GM21529 (cell line): ENCODE data around the gene MYOC.
"Not testable (repeated sequence)": the region's sequence is repeated elsewhere in the genome, so short reads cannot be mapped to it uniquely, and the experiment has no call there.

Source experiments
- ATAC-seq: cut with Tn5 transposase; IDR thresholded peaks from one replicate; pipeline ENCODE4 v1.9.1; 2021; ENCODE audit not compliant: unreplicated experiment

Gene MYOC

GRCh38 chr1:171652234-171652822 is at the start of gene MYOC:
Gene MYOC (minus strand): TSS chr1:171652688. CDS start chr1:171652611, 77 bp downstream.
- no peak for ATAC-seq

- ATAC-seq, result no peak
Measured at GRCh38 chr1:171699531-171699930, 47.0 kb upstream of the MYOC start.

GRCh38 chr1:171695772-171696171 is 43.3 kb upstream of the MYOC start:
- not testable (repeated sequence) for ATAC-seq

GRCh38 chr1:171693541-171693940 is 41.1 kb upstream of the MYOC start:
- not testable (repeated sequence) for ATAC-seq

DNA sequence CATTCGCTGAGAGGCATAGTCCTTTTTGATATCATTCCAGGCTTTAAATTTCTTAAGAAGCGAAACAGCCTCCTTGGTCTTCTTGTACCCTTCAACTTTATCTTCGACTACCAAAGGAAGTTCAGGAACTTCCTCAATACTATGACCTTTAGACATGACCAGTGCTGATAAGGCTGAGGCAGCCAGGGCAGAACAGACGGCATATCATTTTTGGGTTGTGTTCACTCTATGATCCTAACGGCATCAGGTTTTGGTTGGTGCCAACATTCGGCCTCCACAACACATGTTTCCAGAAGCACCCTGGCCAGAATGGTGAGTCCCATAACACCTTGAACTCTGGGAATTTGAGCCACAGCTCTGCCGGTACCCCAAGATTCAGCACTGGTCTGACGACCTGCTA is 31.4 kb upstream of the MYOC start:
- no peak for ATAC-seq

- no peak for ATAC-seq
Measured at GRCh38 chr1:171680339-171680738, 27.9 kb upstream of the MYOC start.

GRCh38 chr1:171676823-171677222 is 24.3 kb upstream of the MYOC start:
- no peak for ATAC-seq

DNA sequence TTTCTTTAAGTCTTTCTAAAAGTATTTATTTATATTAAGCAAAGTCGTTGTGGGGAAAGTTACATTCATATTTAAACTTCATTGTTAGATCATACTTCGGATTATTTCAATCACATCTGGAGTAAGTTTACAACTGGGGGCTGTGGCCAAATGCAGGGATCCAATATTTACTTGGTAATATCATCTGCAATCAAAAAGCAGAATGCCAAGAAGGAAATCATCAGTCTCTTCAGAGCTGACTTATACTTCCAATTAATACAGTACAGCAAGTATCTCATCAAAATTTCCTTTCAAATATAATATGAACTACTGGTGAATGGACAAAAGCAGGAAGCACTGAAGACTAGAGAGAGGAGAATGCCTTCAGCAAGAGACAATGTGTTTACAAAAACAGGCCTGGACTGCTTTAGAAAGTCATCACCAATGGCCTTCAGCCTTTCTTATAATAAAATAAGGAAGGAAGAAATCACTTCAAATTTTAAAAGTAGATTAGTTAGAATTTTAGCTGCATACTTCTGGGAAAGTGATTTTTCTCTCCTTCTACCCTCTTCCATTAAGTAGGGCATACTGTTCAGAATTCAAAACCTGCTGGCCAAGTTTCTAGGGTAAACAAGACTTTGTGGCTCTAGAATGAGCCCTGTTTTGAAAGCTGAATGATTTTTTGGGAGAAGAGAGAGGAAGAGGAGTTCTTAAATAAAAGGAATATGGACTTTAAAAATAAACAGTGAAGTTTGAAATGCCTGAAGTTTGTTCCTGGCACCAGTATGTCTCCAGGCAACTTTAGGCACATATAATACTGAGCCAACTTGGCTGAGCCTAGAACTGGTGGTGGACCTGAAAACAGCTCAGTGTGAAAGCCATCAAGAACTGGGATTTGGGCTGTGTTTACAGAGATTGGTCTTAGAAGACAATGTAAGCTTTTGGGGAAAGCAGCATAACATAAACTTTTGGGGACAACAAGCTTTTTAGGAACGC is 22.2 kb upstream of the MYOC start:
- ATAC-seq, result no peak

DNA sequence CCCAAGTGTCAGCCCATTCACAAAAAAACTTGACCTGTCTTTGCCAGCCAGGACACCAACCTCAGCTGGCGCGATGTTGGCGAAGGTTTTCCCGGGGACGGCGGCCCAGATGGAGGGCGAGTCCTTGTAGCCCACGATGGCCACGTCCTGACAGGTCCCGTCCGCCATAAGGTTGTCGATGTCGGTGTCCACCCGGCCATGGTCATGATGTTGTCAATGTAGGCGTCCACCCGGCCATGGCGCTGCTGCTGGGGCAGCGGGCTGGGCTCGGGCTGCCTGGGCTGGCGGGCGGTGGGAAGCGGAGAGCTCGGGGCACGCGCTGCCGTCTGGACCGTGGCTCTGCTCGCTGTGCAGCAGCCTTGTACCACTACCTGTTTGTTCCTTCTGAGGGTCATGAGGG is 18.3 kb upstream of the MYOC start:
- no peak for ATAC-seq

GRCh38 chr1:171668372-171668771 is 15.9 kb upstream of the MYOC start:
- no peak for ATAC-seq

DNA sequence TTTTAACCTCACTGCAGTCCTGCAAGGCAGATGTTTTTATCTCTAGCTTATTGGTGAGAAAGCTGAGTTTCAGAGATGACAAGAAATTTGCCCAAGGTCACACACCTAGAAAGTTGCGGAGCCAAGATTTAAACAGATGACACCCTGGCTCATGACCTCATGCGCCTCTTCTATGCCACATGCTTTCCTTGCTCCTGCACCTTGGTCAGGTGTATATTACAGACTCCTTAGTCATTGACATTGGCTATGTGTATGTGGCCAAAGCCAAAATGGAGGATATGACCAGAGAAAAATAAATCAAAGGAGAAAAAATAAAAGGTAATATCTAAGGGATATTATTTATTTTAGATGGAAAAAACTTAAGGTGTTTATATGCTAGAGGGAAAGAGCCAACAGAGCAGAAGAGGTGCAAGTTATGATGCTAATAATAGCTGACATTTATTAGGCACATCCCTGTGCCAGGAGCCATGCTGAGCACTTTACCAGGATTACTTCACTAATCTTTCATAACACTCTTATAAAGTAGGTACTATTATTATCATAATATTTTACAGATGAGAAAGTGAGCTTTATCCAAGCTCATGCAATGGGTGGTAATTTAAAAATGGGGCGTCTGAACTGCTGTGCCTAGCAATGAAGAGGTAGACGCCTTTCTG is 13.8 kb upstream of the MYOC start:
- no peak for ATAC-seq

- ATAC-seq, result no peak
Measured at GRCh38 chr1:171664976-171665375, 12.5 kb upstream of the MYOC start.

- ATAC-seq, result no peak
Measured at GRCh38 chr1:171663854-171664575, 11.5 kb upstream of the MYOC start.

DNA sequence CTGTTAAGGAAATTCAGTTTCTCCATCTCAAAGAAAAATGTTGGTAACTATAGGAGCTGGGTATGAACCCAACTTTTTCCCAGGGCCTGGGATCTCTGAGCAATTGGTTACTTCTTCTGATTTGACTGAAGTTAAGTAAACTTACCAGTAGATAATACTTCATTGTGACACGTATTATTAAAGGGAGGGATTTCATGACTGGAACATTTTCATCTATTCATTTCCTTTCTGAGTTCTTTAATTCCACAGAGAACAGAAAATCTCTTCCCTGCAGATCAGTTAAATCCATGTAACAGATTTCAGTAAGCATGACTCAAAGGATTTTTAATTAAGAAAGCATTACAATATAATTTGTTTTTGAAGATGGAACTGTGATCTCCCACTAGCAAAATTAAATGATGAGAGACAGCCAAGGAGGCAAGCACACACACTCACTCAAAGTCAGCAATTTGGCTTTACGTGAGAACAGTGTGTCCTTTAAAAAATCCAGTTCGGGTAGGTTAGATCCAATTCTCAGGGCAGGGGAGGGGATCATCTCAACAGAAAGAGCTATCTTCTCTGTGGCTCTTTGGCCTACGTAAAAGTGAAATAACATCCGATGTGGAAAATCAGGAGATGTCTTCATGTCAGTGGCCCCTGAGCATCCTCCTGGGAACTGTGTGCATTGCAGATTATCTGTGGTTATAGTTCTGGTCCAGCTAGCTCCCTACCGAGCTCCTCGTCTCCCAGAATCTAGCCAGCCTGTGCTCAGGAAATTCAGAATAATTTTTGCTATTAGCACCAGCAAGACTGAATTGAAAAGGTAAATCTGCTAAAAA is 10.8 kb upstream of the MYOC start:
- ATAC-seq, result no peak

DNA sequence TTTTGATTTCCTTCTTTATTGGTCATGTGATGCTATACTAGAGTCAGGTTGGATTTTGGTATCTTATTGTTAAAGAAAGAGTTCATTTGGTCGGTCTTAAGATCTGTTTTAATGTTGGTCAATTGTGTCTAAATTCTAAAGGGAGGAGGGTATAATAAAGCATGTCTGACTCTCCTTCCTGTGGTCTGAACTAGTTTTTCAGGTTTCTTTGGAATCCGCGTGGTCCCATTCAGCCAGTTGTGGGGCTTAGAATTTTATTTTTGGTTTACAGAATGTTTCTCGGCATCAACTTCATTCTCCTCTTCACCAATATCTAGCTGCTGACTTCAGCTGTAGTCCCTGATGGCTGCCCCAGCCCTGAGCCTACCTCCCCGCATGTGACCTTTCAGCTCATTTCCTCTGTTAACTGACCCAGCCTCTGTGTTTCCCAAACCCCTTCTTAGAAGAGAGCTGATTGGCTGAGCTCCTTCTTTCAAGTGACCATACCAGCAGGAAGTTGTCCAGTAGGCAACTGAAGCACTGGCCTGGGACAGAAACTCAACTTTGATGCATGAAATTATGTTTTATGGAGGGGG is 8.7 kb upstream of the MYOC start:
- no peak for ATAC-seq

DNA sequence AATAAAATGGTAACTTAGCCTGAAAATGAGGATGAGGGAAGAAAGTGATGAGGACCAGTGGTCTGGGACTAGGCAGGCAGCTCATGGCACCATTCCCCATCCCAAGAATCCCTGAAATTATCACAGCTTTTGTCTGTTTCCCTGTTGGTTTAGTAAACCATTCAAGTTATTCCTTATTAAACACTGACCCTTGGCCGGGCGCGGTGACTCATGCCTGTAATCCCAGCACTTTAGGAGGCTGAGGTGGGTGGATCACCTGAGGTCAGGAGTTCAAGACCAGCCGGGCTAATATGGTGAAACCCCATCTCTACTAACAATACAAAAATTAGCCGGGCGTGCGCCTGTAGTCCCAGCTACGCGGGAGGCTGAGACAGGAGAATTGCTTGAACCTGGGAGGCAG is 3.7 kb upstream of the MYOC start:
- ATAC-seq, result not testable (repeated sequence)

DNA sequence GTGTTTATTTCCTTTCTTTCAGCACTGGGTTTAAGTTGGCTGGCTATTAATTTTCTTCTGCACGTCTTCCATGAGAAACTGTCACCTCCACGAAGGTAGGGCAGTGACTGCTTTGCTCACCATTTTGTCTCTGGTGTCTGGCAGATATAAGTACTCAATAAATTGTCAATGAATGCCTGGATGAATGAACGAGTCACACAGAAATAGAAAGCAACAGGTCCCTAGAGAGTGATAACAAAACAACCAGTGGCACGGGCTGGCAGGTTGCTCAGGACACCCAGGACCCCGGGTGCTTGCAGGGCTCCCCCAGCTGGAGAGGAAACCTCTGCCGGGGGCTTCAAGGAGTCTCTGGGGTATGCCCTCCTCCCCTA is 3.2 kb upstream of the MYOC start:
- ATAC-seq, result no peak

DNA sequence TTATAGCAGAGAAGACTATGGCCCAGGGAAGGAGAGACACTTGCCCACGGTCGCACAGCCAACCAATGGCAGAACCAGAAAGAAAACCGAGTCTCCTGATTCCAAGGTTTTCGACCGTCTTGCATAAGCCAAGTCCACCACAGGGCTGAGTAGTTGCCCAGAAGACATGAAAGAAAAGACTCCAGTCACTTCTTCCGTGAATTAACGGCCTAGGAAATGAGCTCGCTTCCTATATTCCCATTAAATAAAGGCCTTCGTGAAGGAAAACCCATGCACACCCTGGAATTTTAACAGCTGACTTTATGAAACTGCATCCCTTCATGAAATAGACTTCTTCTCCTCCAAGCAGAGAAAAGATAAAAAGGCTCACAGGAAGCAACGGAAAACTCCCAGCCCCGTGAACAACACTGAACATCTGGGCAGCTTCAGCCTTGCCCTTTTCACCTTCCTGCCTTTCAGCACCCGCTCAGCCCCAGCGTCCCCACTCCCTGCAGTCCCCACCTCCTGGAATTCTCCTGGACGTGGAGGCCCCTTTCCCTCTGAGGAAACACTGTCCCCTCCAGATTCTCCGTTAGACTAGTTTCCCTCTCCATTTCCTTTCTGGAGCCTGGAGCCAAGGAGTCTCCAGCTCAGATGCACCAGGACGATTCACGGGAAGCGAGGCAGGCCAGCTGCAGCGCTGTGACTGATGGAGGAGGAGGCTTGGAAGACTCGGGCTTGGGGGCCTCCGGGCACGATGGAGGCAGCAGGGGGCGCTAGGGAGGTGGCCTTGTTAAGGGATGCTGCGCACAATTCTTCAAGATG is 2.7 kb upstream of the MYOC start:
- ATAC-seq, result peak; percentile 81
